ENCODE data around the gene IFFO2. TPM values are rescaled to one million over a fixed set of nuclear protein-coding genes. Genes with fewer than 3 reads are reported as not detected.
A peak's percentile ranks its signal among the peaks of the same experiment; 100 is the strongest.

IFFO2 gene
- total RNA-seq, 1 experiment from 2014 or later: 15.6 TPM

DNA sequence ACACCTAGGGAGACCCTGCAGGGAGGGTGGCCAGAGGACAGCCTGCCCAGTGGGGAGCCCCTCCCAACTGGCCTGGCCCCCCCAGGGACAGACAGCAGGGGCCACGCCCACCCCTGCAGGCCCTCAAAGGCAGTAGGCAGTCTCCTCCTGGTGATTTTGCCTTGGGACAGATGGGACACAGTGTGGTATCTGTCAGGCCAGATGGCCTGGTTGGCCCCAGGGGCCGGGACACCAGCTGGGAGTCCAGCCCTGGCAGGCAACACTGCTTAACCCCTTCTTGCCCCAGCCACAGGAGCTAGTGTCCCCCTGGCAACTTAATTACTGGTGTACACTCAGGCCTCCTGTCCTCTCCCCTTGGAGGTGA, 17.8 kb downstream of the IFFO2 start:
- ChIA-PET CTCF (no interaction called here), RAD21 (ENCODE audit: low non-redundant PET in 1 of 2, low total read pairs in 2 of 2, uncharacterized antibody in 2 of 2, unreplicated experiment in 2 of 2) (no interaction called here), POLR2A (interaction anchor here (3.2 kb wide), 1 partner anchor 12 kb away, joined by 13 read pairs; no protein-coding TSS in a partner anchor)
- Histone ChIP-seq H3K4me1 (ENCODE audit: control insufficient read depth in 1 of 2, insufficient read depth in 2 of 2, low read length in 2 of 2) (peaks cover 18 to 54% of the 10 kb centered on the region in 2 experiments; a peak in 3 of 4 replicates), H3K79me2 (ENCODE audit: insufficient read depth, low read length) (peaks cover 87% of the 10 kb centered on the region), H3K9me2 (ENCODE audit: insufficient read depth) (no peaks in the 10 kb centered on the region), H3K4me2 (ENCODE audit: low read length) (no peak overlapping the region), H3K4me3 (replicated peaks in 1 of 2; ENCODE audit: low read depth in 1 of 2, low read length in 2 of 2) (no peak overlapping the region), H3K9ac (ENCODE audit: low read length) (0 out of 2 replicates have a peak overlapping the region, but pooled peaks have one; percentile 8), H3K27me3 (ENCODE audit: insufficient read depth, low read length) (no peaks in the 10 kb centered on the region), H3K36me3 (ENCODE audit: control insufficient read depth in 1 of 2, insufficient read depth in 2 of 2, low read length in 2 of 2) (no peaks in the 10 kb centered on the region), H4K20me1 (ENCODE audit: insufficient read depth) (peaks cover 4% of the 10 kb centered on the region; the same call in 1 of the 2 replicates), H3K9me3 (ENCODE audit: control insufficient read depth in 1 of 2, insufficient read depth in 1 of 2, low read depth in 1 of 2, low read length in 2 of 2) (no peaks in the 10 kb centered on the region), H2AFZ (ENCODE audit: low read depth, low read length, poor library complexity, severe bottlenecking) (no peak overlapping the region), H3K27ac (ENCODE audit: low read depth, low read length) (peak overlapping the region; percentile 10; the same call in 1 of the 2 replicates)
- BruUV-seq (replicated peaks): no TSS peak
- DNase-seq (ENCODE audit: low read depth, low spot score): no peak
- TF ChIP-seq SIN3A (IDR thresholded peaks at IDR 0.05; ENCODE audit: low read depth) (no peak), FOSL1 (IDR thresholded peaks at IDR 0.05; ENCODE audit: low read depth) (no peak), EZH2phosphoT487 (IDR thresholded peaks at IDR 0.05; ENCODE audit: borderline replicate concordance) (no peak), POLR2A (IDR thresholded peaks at IDR 0.05; ENCODE audit: borderline replicate concordance, extremely low read depth, insufficient read depth, insufficient read length) (no peak), TCF7L2 (IDR thresholded peaks at IDR 0.05; ENCODE audit: borderline replicate concordance, extremely low read depth, insufficient read depth, insufficient read length) (no peak)
- TF ChIP-seq, protein P1, sequence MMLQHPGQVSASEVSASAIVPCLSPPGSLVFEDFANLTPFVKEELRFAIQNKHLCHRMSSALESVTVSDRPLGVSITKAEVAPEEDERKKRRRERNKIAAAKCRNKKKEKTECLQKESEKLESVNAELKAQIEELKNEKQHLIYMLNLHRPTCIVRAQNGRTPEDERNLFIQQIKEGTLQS (IDR thresholded peaks at IDR 0.05): no peak
- ATAC-seq: 0 out of 2 replicates have a peak, but pooled peaks have one; percentile 19
- intact Hi-C loops (cut with micrococcal nuclease): no loop called here

GRCh38 chr1:18938008-18938706, 18.3 kb downstream of the IFFO2 start:
- ATAC-seq: 0 out of 2 replicates have a peak, but pooled peaks have one; percentile 21
- TF ChIP-seq, protein P2, sequence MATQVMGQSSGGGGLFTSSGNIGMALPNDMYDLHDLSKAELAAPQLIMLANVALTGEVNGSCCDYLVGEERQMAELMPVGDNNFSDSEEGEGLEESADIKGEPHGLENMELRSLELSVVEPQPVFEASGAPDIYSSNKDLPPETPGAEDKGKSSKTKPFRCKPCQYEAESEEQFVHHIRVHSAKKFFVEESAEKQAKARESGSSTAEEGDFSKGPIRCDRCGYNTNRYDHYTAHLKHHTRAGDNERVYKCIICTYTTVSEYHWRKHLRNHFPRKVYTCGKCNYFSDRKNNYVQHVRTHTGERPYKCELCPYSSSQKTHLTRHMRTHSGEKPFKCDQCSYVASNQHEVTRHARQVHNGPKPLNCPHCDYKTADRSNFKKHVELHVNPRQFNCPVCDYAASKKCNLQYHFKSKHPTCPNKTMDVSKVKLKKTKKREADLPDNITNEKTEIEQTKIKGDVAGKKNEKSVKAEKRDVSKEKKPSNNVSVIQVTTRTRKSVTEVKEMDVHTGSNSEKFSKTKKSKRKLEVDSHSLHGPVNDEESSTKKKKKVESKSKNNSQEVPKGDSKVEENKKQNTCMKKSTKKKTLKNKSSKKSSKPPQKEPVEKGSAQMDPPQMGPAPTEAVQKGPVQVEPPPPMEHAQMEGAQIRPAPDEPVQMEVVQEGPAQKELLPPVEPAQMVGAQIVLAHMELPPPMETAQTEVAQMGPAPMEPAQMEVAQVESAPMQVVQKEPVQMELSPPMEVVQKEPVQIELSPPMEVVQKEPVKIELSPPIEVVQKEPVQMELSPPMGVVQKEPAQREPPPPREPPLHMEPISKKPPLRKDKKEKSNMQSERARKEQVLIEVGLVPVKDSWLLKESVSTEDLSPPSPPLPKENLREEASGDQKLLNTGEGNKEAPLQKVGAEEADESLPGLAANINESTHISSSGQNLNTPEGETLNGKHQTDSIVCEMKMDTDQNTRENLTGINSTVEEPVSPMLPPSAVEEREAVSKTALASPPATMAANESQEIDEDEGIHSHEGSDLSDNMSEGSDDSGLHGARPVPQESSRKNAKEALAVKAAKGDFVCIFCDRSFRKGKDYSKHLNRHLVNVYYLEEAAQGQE (IDR thresholded peaks at IDR 0.05; ENCODE audit: low read depth): no peak
- no peak for TF ChIP-seq POLR2A (IDR thresholded peaks at IDR 0.05; ENCODE audit: borderline replicate concordance, extremely low read depth, insufficient read depth, insufficient read length)
- no peak for TF ChIP-seq ELF1 (IDR thresholded peaks at IDR 0.05; ENCODE audit: borderline replicate concordance, low read depth)
- TF ChIP-seq YY1 (IDR thresholded peaks at IDR 0.05; ENCODE audit: extremely low read depth, insufficient replicate concordance, low read depth, low read length): no peak
- no peak for TF ChIP-seq SP1 (IDR thresholded peaks at IDR 0.05; ENCODE audit: low read depth)
- ChIA-PET RAD21 (ENCODE audit: low non-redundant PET in 1 of 2, low total read pairs in 2 of 2, uncharacterized antibody in 2 of 2, unreplicated experiment in 2 of 2) (no interaction called here), POLR2A (interaction anchor here (3.2 kb wide), 1 partner anchor 11 kb away, joined by 13 read pairs; no protein-coding TSS in a partner anchor), CTCF (no interaction called here)
- no peaks in the 10 kb centered on the region for H3K9me3 ChIP-seq (ENCODE audit: control insufficient read depth in 1 of 2, insufficient read depth in 1 of 2, low read depth in 1 of 2, low read length in 2 of 2)
- BruUV-seq (replicated peaks): no TSS peak
- H3K9ac ChIP-seq (ENCODE audit: low read length): no peak overlapping the region
- H3K9me2 ChIP-seq (ENCODE audit: insufficient read depth): no peaks in the 10 kb centered on the region
- no peak overlapping the region for H3K4me2 ChIP-seq (ENCODE audit: low read length)
- intact Hi-C loops (cut with micrococcal nuclease): no loop called here
- no peaks in the 10 kb centered on the region for H3K27me3 ChIP-seq (ENCODE audit: insufficient read depth, low read length)
- no peaks in the 10 kb centered on the region for H3K36me3 ChIP-seq (ENCODE audit: control insufficient read depth in 1 of 2, insufficient read depth in 2 of 2, low read length in 2 of 2)
- no peak overlapping the region for H2AFZ ChIP-seq (ENCODE audit: low read depth, low read length, poor library complexity, severe bottlenecking)
- peaks cover 4% of the 10 kb centered on the region; the same call in 1 of the 2 replicates for H4K20me1 ChIP-seq (ENCODE audit: insufficient read depth)
- H3K4me1 ChIP-seq (ENCODE audit: control insufficient read depth in 1 of 2, insufficient read depth in 2 of 2, low read length in 2 of 2): peaks cover 18 to 57% of the 10 kb centered on the region in 2 experiments; a peak in 3 of 4 replicates
- no peak overlapping the region for H3K4me3 ChIP-seq (replicated peaks in 1 of 2; ENCODE audit: low read depth in 1 of 2, low read length in 2 of 2)
- H3K79me2 ChIP-seq (ENCODE audit: insufficient read depth, low read length): peaks cover 85% of the 10 kb centered on the region
- peak overlapping the region; percentile 10; the same call in 1 of the 2 replicates for H3K27ac ChIP-seq (ENCODE audit: low read depth, low read length)
- no peak for DNase-seq (ENCODE audit: low read depth, low spot score)
